Ascending aorta (tissue), 2 donors: ENCODE data around the gene ZNF560. TPM values are rescaled to one million over a fixed set of nuclear protein-coding genes. Genes with fewer than 3 reads are reported as not detected.
"Not testable (repeated sequence)": the region's sequence is repeated elsewhere in the genome, so short reads cannot be mapped to it uniquely, and the experiment has no call there.

ENCODE experiments used
- DNase-seq, 2 donors: peaks; one replicate each; pipeline ENCODE4 v3.0.0-alpha.2; 2019; ENCODE audit warnings: low spot score in 2 of 2
- H3K27ac ChIP-seq, 2 donors: fragments of 200-600 bp; sonication (generic); one replicate each; pipeline ENCODE4 v1.5.1; 2016 to 2017; ENCODE audit warnings: mild to moderate bottlenecking in 1 of 2
- H3K27me3 ChIP-seq: fragments of 200-600 bp; sonication (generic); one replicate; pipeline ENCODE4 v1.5.1; 2017
- H3K36me3 ChIP-seq, 2 donors: fragments of 200-600 bp; sonication (generic); one replicate each; pipeline ENCODE4 v1.5.1; 2016
- H3K4me1 ChIP-seq, 2 donors: fragments of 200-600 bp; sonication (generic); one replicate each; pipeline ENCODE4 v1.5.1; 2016 to 2017; ENCODE audit warnings: mild to moderate bottlenecking in 1 of 2
- H3K4me3 ChIP-seq, 2 donors: fragments of 200-600 bp; sonication (generic); one replicate each; pipeline ENCODE4 v1.5.1; 2016 to 2017; ENCODE audit warnings: mild to moderate bottlenecking in 1 of 2
- H3K9me3 ChIP-seq, 2 donors: fragments of 200-600 bp; sonication (generic); one replicate each; pipeline ENCODE4 v1.5.1; 2016
- CTCF ChIP-seq, 3 experiments: fragments of 200-600 bp in 2 of 3; fragments of 450-650 bp in 1 of 3; sonication (generic) in 2 of 3; IDR thresholded peaks; one replicate each; pipeline ENCODE4 v1.5.1; 2016 to 2019; ENCODE audit warnings: antibody characterized with exemption in 3 of 3, mild to moderate bottlenecking in 1 of 3, moderate library complexity in 1 of 3
- intact Hi-C: fragments of 100-400 bp; cut with DNase I; formaldehyde crosslinking; loops from one replicate; pipeline ENCODE4 v1.15.1; 2023
- total RNA-seq: library from RNA; depleted of rRNA; stranded (reverse); fragments of >200 nt; gene quantifications from one replicate; pipeline ENCODE4 v1.1.0, GENCODE V29; 2016

Gene ZNF560
- not detected for total RNA-seq

DNA sequence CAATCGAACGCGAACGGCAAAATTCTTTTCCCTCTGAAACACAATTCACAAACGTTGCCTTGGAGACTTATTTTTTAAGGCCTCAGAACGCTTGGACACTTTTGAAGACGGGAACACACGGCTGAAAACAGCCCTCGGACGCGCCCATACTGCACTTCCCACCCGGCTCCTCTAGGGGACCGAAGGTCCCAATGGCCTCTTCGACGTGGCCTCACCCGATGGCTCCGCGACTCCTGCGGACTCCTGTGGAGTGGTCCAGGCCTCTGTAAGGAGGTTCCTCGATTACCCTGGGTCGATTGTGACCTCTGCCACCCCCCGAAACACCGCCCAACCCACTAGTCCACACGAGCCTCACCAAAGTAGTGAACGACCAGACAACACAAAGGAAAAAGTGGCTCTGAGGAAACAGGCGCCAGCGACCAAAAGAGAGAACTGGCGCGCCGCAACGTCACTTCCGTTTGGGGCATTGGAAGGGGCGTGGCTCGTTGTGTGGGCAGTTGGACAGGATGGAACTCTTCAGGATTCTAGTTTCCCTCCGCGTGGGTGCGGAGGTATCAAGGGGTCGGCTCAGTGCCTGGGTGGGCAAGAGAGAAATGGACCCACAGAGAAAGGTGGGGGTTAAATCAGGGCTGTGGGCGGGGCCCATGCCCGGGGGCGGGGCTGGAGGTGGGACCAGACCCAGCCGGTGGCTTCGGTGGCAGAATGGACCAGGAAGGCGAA lies at the start of gene ZNF560:
TSS of gene ZNF560 (minus strand) at position 434 of the 720 bp plus-strand sequence. CDS start 23,303 bp downstream, outside the sequence.
- TF ChIP-seq CTCF (IDR thresholded peaks at IDR 0.05): no peak
- Histone ChIP-seq H3K27ac (no peak within 1 kb of the TSS), H3K27me3 (no peaks in the 10 kb centered on the region), H3K36me3 (no peaks in the 10 kb centered on the region), H3K4me1 (no peaks in the 10 kb centered on the region), H3K9me3 (peaks cover 42 to 73% of the 10 kb centered on the region in 2 donors), H3K4me3 (no peak within 1 kb of the TSS)
- intact Hi-C loops: no loop called here
- DNase-seq: no peak

DNA sequence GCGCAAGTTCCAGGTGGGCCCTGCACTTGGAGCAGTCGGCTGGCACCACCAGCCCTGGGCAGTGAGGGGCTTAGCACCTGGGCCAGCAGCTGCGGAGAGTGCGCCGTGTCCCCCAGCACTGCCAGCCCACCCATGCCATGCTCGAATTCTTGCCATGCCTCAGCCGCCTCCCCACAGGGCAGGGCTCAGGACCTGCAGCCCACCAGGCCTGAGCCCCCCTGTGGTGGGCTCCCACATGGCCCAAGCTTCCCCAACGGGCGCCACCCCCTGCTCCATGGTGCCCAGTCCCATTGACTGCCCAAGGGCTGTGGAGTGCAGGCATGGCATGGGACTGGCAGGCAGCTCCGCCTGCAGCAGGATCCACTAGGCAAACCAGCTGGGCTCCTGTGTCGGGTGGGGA lies 49.5 kb upstream of the ZNF560 start:
- Histone ChIP-seq H3K36me3 (no peaks in the 10 kb centered on the region), H3K27ac (no peak overlapping the region), H3K9me3 (peaks cover 11 to 25% of the 10 kb centered on the region in 2 donors), H3K27me3 (no peaks in the 10 kb centered on the region), H3K4me1 (no peaks in the 10 kb centered on the region), H3K4me3 (no peak overlapping the region)
- intact Hi-C loops: no loop called here
- DNase-seq: no peak
- TF ChIP-seq CTCF (IDR thresholded peaks at IDR 0.05): no peak

GRCh38 chr19:9541281-9541680 lies 42.9 kb upstream of the ZNF560 start:
- H3K27ac ChIP-seq: not testable (repeated sequence)
- intact Hi-C loops: loop anchor here (2.0 kb wide), 1 partner anchor 66 kb away; no protein-coding TSS in a partner anchor

DNA sequence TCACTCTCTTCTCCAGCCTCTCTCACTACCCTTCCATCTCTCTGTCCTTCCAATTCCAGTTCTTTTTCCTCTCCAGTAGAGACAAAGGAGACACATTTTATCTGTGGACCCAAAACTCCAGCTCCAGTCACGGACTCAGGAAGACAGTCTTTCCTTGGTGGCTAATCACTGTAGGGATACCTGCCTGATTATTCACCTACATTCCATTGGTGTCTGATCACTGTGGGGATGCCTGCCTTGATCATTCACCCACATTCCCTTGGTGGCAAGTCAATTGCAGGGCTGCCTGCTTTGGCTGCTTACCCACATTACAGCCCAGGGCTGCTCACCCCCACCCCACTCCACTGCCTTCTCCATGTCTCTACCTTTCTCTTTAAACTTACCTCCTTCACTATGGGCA lies 41.5 kb upstream of the ZNF560 start:
- H3K4me3 ChIP-seq: not testable (repeated sequence)

More at GRCh38 chr19:9541281-9541680, 42.9 kb upstream of the ZNF560 start:
- H3K4me3 ChIP-seq, H3K4me1 ChIP-seq, DNase-seq, H3K36me3 ChIP-seq, H3K27me3 ChIP-seq, H3K9me3 ChIP-seq: not testable (repeated sequence)

GRCh38 chr19:9539201-9539600 lies 40.8 kb upstream of the ZNF560 start:
- not testable (repeated sequence) for DNase-seq, H3K27me3 ChIP-seq, H3K4me1 ChIP-seq
- peak overlapping the region; percentile 89 to 90 for H3K27ac ChIP-seq
- peak overlapping the region; percentile 79 to 80 for H3K4me3 ChIP-seq
- intact Hi-C loops: loop anchor here (5.0 kb wide), 3 partner anchors 83 to 253 kb away; partner anchors contain the start of genes ZNF559 and ZNF561
- H3K9me3 ChIP-seq: peaks cover 9 to 25% of the 10 kb centered on the region in 2 donors
- peaks cover 21 to 28% of the 10 kb centered on the region in 2 donors for H3K36me3 ChIP-seq

More for the DNA sequence above, 41.5 kb upstream of the ZNF560 start:
- H3K4me1 ChIP-seq, DNase-seq, H3K27me3 ChIP-seq, H3K27ac ChIP-seq: not testable (repeated sequence)
- peaks cover 14 to 21% of the 10 kb centered on the region in 2 donors for H3K36me3 ChIP-seq
- H3K9me3 ChIP-seq: peaks cover 3 to 19% of the 10 kb centered on the region in 2 donors
- intact Hi-C loops: loop anchor here (2.0 to 5.0 kb wide), 4 partner anchors 67 to 252 kb away; partner anchors contain the start of genes ZNF559 and ZNF561

GRCh38 chr19:9538183-9539058 lies 40.0 kb upstream of the ZNF560 start, which contains the start of gene ZNF426:
TSS of gene ZNF426 (minus strand) at chr19:9538645. CDS start at chr19:9536232, 2,413 bp downstream.
- TF ChIP-seq CTCF (IDR thresholded peaks at IDR 0.05): no peak
- Histone ChIP-seq H3K36me3 (peaks cover 29 to 36% of the 10 kb centered on the region in 2 donors), H3K27me3 (no peaks in the 10 kb centered on the region), H3K4me1 (peaks cover 0 to 8% of the 10 kb centered on the region in 2 donors), H3K4me3 (peak within 1 kb of the TSS; percentile 79 to 80), H3K27ac (peak within 1 kb of the TSS; percentile 89 to 90), H3K9me3 (peaks cover 14 to 33% of the 10 kb centered on the region in 2 donors)
- intact Hi-C loops: loop anchor here (5.0 kb wide), 3 partner anchors 84 to 254 kb away; partner anchors contain the start of genes ZNF559 and ZNF561
- DNase-seq: peak; percentile 37 to 89
